ENCODE results near the gene HAUS6.
A peak's percentile ranks its signal among the peaks of the same experiment; 100 is the strongest.
"Not testable (repeated sequence)": the region's sequence is repeated elsewhere in the genome, so short reads cannot be mapped to it uniquely, and the experiment has no call there.

Gene HAUS6

GRCh38 chr9:19116107-19116790, 13.5 kb upstream of the HAUS6 start:
- FAIRE-seq, result peak; percentile 85
- DNase-seq (ENCODE audit: low spot score), result peak; percentile 83

GRCh38 chr9:19114680-19115270, 12.1 kb upstream of the HAUS6 start:
- DNase-seq (ENCODE audit: low spot score), result peak; percentile 63
- no peak for FAIRE-seq

- peak; percentile 50 for FAIRE-seq
- peak; percentile 44 for DNase-seq (ENCODE audit: low spot score)
These were observed 11.4 kb upstream of the HAUS6 start for GRCh38 chr9:19113964-19114679.

- not testable (repeated sequence) for FAIRE-seq; DNase-seq (ENCODE audit: low spot score)
These were observed 10.4 kb upstream of the HAUS6 start for GRCh38 chr9:19113064-19113611.

- FAIRE-seq (no peak), DNase-seq (ENCODE audit: low spot score) (no peak)
These were observed 5.3 kb upstream of the HAUS6 start for GRCh38 chr9:19108038-19108437.

GRCh38 chr9:19104515-19105282, 2.0 kb upstream of the HAUS6 start:
- DNase-seq (ENCODE audit: low spot score) (no peak), FAIRE-seq (no peak)

- DNase-seq (ENCODE audit: low spot score), result peak; percentile 25
- FAIRE-seq, result no peak
These were observed 498 bp downstream of the HAUS6 start for GRCh38 chr9:19102181-19102630.

GRCh38 chr9:19101203-19101602, 1.5 kb downstream of the HAUS6 start:
- DNase-seq (ENCODE audit: low spot score) (no peak), FAIRE-seq (no peak)

- DNase-seq (ENCODE audit: low spot score); FAIRE-seq: not testable (repeated sequence)
These were observed 5.3 kb downstream of the HAUS6 start for GRCh38 chr9:19097431-19097830.

- FAIRE-seq (peak; percentile 90), DNase-seq (ENCODE audit: low spot score) (peak; percentile 67)
These were observed 15.4 kb downstream of the HAUS6 start for GRCh38 chr9:19087106-19088000.

GRCh38 chr9:19085295-19085694, 17.4 kb downstream of the HAUS6 start:
- no peak for FAIRE-seq

GRCh38 chr9:19074836-19075235, 27.9 kb downstream of the HAUS6 start:
- FAIRE-seq (no peak), DNase-seq (ENCODE audit: low spot score) (no peak)

More at GRCh38 chr9:19085295-19085694, 17.4 kb downstream of the HAUS6 start:
- DNase-seq (ENCODE audit: low spot score), result no peak

- no peak for FAIRE-seq
- no peak for DNase-seq (ENCODE audit: low spot score)
These were observed 28.5 kb downstream of the HAUS6 start for GRCh38 chr9:19074229-19074628.

GRCh38 chr9:19057033-19057432, 45.7 kb downstream of the HAUS6 start:
- FAIRE-seq, result no peak

GRCh38 chr9:19050637-19051591, 51.8 kb downstream of the HAUS6 start:
- DNase-seq (ENCODE audit: low spot score) (peak; percentile 12), FAIRE-seq (no peak)

More at GRCh38 chr9:19057033-19057432, 45.7 kb downstream of the HAUS6 start:
- DNase-seq (ENCODE audit: low spot score), result no peak

GRCh38 chr9:19049917-19050636, 52.6 kb downstream of the HAUS6 start:
- FAIRE-seq (no peak), DNase-seq (ENCODE audit: low spot score) (peak; percentile 6)

GRCh38 chr9:19048966-19049916, 53.5 kb downstream of the HAUS6 start, which contains the start of gene RRAGA:
RRAGA (plus strand) TSS chr9:19049427; CDS start chr9:19049660, 233 bp downstream.
- peak; percentile 73 for FAIRE-seq

More at GRCh38 chr9:19048966-19049916, 53.5 kb downstream of the HAUS6 start, which contains the start of gene RRAGA:
- DNase-seq (ENCODE audit: low spot score), result peak; percentile 95

All from RCC 7860 (cell line).